GM18499 (cell line): ENCODE data around the gene OPN4.

Source experiments
- ATAC-seq: cut with Tn5 transposase; IDR thresholded peaks from one replicate; pipeline ENCODE4 v1.9.1; 2021; ENCODE audit warnings: moderate number of reproducible peaks; ENCODE audit not compliant: insufficient read depth, unreplicated experiment

The OPN4 gene

GRCh38 chr10:86674912-86675311, 20.6 kb downstream of the OPN4 start:
- no peak for ATAC-seq

GRCh38 chr10:86677374-86677773, 23.0 kb downstream of the OPN4 start:
- ATAC-seq: no peak

- ATAC-seq: no peak
Measured at GRCh38 chr10:86678999-86679792, 24.8 kb downstream of the OPN4 start.

- ATAC-seq: no peak
Measured at GRCh38 chr10:86681047-86681446, 26.7 kb downstream of the OPN4 start.

GRCh38 chr10:86681722-86682386, 27.5 kb downstream of the OPN4 start:
- ATAC-seq: no peak

- ATAC-seq: no peak
Measured at GRCh38 chr10:86682675-86683074, 28.3 kb downstream of the OPN4 start.

- no peak for ATAC-seq
Measured at GRCh38 chr10:86684331-86685097, 30.2 kb downstream of the OPN4 start.

- no peak for ATAC-seq
Measured at GRCh38 chr10:86685416-86685815, 31.1 kb downstream of the OPN4 start.

GRCh38 chr10:86685893-86686632, 31.7 kb downstream of the OPN4 start:
- no peak for ATAC-seq

- ATAC-seq: no peak
Measured at GRCh38 chr10:86686972-86687371, 32.6 kb downstream of the OPN4 start.

GRCh38 chr10:86687750-86688149, 33.4 kb downstream of the OPN4 start:
- ATAC-seq: no peak

- ATAC-seq: no peak
Measured at GRCh38 chr10:86688398-86688921, 34.1 kb downstream of the OPN4 start.

- ATAC-seq: no peak
Measured at GRCh38 chr10:86689146-86689545, 34.8 kb downstream of the OPN4 start.

- ATAC-seq: no peak
Measured at GRCh38 chr10:86690231-86690630, 35.9 kb downstream of the OPN4 start.

GRCh38 chr10:86690657-86691084, 36.3 kb downstream of the OPN4 start:
- no peak for ATAC-seq

GRCh38 chr10:86691333-86692022, 37.1 kb downstream of the OPN4 start:
- no peak for ATAC-seq

- no peak for ATAC-seq
Measured at GRCh38 chr10:86692023-86692514, 37.7 kb downstream of the OPN4 start.

- ATAC-seq: no peak
Measured at GRCh38 chr10:86692664-86693063, 38.3 kb downstream of the OPN4 start.

- ATAC-seq: no peak
Measured at GRCh38 chr10:86693275-86693674, 38.9 kb downstream of the OPN4 start.
